KOPT-K1 (cell line): Measurements from ENCODE around the gene SHISA3.

Experiments used
- H3K27ac ChIP-seq: fragments of 200-600 bp; sonication (generic); 2 replicates; pipeline ENCODE4 v1.5.1; 2016; ENCODE audit warnings: antibody characterized with exemption, mild to moderate bottlenecking, low read depth, low read length; ENCODE audit not compliant: poor library complexity, severe bottlenecking
- H3K36me3 ChIP-seq: fragments of 200-600 bp; sonication (generic); 2 replicates; pipeline ENCODE4 v1.5.1; 2017; ENCODE audit warnings: antibody characterized with exemption, mild to moderate bottlenecking, low read length, moderate library complexity; ENCODE audit not compliant: insufficient read depth
- H3K9me3 ChIP-seq: fragments of 200-600 bp; sonication (generic); 2 replicates; pipeline ENCODE4 v1.5.1; 2017; ENCODE audit warnings: antibody characterized with exemption, low read length, mild to moderate bottlenecking; ENCODE audit not compliant: insufficient read depth, poor library complexity, severe bottlenecking

SHISA3 gene

GRCh38 chr4:42401171-42401570 lies 3.9 kb downstream of the SHISA3 start:
- H3K9me3 ChIP-seq = peaks cover 32% of the 10 kb centered on the region

GRCh38 chr4:42404001-42404400 lies 6.7 kb downstream of the SHISA3 start:
- no peaks in the 10 kb centered on the region for H3K36me3 ChIP-seq
- peaks cover 5% of the 10 kb centered on the region for H3K9me3 ChIP-seq
- no peak overlapping the region for H3K27ac ChIP-seq

More at GRCh38 chr4:42401171-42401570, 3.9 kb downstream of the SHISA3 start:
- H3K27ac ChIP-seq = no peak overlapping the region
- no peaks in the 10 kb centered on the region for H3K36me3 ChIP-seq

- H3K9me3 ChIP-seq = no peaks in the 10 kb centered on the region
- no peaks in the 10 kb centered on the region for H3K36me3 ChIP-seq
- H3K27ac ChIP-seq = no peak overlapping the region
Observed at GRCh38 chr4:42410446-42410845, 13.2 kb downstream of the SHISA3 start.

- no peaks in the 10 kb centered on the region for H3K36me3 ChIP-seq
- H3K27ac ChIP-seq = no peak overlapping the region
- no peaks in the 10 kb centered on the region for H3K9me3 ChIP-seq
Observed at GRCh38 chr4:42411803-42412202, 14.5 kb downstream of the SHISA3 start.

- H3K9me3 ChIP-seq = no peaks in the 10 kb centered on the region
- H3K27ac ChIP-seq = no peak overlapping the region
- no peaks in the 10 kb centered on the region for H3K36me3 ChIP-seq
Observed at GRCh38 chr4:42412251-42412650, 15.0 kb downstream of the SHISA3 start.

GRCh38 chr4:42415281-42415680 lies 18.0 kb downstream of the SHISA3 start:
- Histone ChIP-seq H3K9me3 (no peaks in the 10 kb centered on the region), H3K36me3 (no peaks in the 10 kb centered on the region), H3K27ac (no peak overlapping the region)

- Histone ChIP-seq H3K9me3 (no peaks in the 10 kb centered on the region), H3K27ac (no peak overlapping the region), H3K36me3 (no peaks in the 10 kb centered on the region)
Observed at GRCh38 chr4:42416017-42416416, 18.7 kb downstream of the SHISA3 start.

GRCh38 chr4:42417550-42417949 lies 20.3 kb downstream of the SHISA3 start:
- no peak overlapping the region for H3K27ac ChIP-seq
- no peaks in the 10 kb centered on the region for H3K9me3 ChIP-seq
- no peaks in the 10 kb centered on the region for H3K36me3 ChIP-seq

- H3K9me3 ChIP-seq = no peaks in the 10 kb centered on the region
- no peaks in the 10 kb centered on the region for H3K36me3 ChIP-seq
- H3K27ac ChIP-seq = no peak overlapping the region
Observed at GRCh38 chr4:42420140-42420539, 22.9 kb downstream of the SHISA3 start.

GRCh38 chr4:42425146-42426065 lies 28.1 kb downstream of the SHISA3 start:
- Histone ChIP-seq H3K36me3 (no peaks in the 10 kb centered on the region), H3K9me3 (no peaks in the 10 kb centered on the region), H3K27ac (no peak overlapping the region)

GRCh38 chr4:42428036-42428435 lies 30.7 kb downstream of the SHISA3 start:
- no peaks in the 10 kb centered on the region for H3K36me3 ChIP-seq
- no peak overlapping the region for H3K27ac ChIP-seq

GRCh38 chr4:42436928-42437565 lies 39.8 kb downstream of the SHISA3 start:
- Histone ChIP-seq H3K27ac (no peak overlapping the region), H3K9me3 (no peaks in the 10 kb centered on the region), H3K36me3 (no peaks in the 10 kb centered on the region)

More at GRCh38 chr4:42428036-42428435, 30.7 kb downstream of the SHISA3 start:
- H3K9me3 ChIP-seq = no peaks in the 10 kb centered on the region

GRCh38 chr4:42440083-42440482 lies 42.8 kb downstream of the SHISA3 start:
- Histone ChIP-seq H3K9me3 (no peaks in the 10 kb centered on the region), H3K27ac (no peak overlapping the region), H3K36me3 (no peaks in the 10 kb centered on the region; the same call in 1 of the 2 replicates)

GRCh38 chr4:42442601-42443000 lies 45.3 kb downstream of the SHISA3 start:
- no peak overlapping the region for H3K27ac ChIP-seq
- H3K36me3 ChIP-seq = no peaks in the 10 kb centered on the region; the same call in 1 of the 2 replicates
- H3K9me3 ChIP-seq = no peaks in the 10 kb centered on the region

- Histone ChIP-seq H3K36me3 (no peaks in the 10 kb centered on the region; the same call in 1 of the 2 replicates), H3K27ac (no peak overlapping the region), H3K9me3 (no peaks in the 10 kb centered on the region)
Observed at GRCh38 chr4:42445038-42445437, 47.8 kb downstream of the SHISA3 start.
